ENCODE measurements around the gene CEACAM3.

GRCh38 chr19:41860419-41861115 lies 64.2 kb downstream of the CEACAM3 start:
- TF ChIP-seq, protein P1, sequence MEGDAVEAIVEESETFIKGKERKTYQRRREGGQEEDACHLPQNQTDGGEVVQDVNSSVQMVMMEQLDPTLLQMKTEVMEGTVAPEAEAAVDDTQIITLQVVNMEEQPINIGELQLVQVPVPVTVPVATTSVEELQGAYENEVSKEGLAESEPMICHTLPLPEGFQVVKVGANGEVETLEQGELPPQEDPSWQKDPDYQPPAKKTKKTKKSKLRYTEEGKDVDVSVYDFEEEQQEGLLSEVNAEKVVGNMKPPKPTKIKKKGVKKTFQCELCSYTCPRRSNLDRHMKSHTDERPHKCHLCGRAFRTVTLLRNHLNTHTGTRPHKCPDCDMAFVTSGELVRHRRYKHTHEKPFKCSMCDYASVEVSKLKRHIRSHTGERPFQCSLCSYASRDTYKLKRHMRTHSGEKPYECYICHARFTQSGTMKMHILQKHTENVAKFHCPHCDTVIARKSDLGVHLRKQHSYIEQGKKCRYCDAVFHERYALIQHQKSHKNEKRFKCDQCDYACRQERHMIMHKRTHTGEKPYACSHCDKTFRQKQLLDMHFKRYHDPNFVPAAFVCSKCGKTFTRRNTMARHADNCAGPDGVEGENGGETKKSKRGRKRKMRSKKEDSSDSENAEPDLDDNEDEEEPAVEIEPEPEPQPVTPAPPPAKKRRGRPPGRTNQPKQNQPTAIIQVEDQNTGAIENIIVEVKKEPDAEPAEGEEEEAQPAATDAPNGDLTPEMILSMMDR (conservative IDR thresholded peaks at IDR 0.05; ENCODE audit: low read length) = no peak
- no peak for TF ChIP-seq EZH2phosphoT487 (IDR thresholded peaks at IDR 0.05; ENCODE audit: borderline replicate concordance)
